Measurements from ENCODE around the gene FBXO15.

Gene FBXO15

DNA sequence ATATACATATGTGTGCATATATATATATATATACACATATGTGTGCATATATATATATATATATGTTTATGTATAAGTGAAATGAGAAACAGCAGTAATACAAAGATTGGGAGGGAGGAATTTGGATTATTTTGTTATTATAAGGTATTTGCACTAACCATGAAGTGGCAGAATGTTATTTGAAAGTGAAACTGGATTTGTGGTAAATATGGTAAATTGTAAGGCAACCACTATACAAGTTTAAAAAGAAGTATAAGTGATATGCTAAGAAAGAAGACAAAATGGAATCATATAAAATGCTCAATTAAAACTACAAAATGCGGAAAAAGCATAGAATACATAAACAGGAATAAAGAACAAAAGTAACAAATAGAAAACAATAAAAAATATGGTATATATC lies 37.5 kb downstream of the FBXO15 start:
- no peak for FAIRE-seq

DNA sequence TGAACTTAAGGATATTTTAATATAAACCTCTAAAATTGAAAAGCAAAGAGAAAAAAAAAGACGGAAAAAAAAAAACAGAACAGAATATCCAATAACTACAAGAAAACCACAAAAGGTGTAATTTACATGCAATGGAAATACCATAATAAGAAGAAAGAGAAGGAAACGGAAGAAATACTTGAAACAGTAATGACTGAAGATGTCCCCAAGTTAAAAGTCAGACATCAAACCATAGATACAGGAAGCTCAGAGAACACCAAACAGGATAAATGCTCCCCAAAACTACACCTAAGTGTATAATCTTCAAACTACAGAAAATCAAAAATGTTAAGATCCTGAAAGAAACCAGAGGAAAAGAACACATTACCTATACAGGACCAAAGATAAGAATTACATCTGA lies 39.2 kb downstream of the FBXO15 start:
- no peak for FAIRE-seq

DNA sequence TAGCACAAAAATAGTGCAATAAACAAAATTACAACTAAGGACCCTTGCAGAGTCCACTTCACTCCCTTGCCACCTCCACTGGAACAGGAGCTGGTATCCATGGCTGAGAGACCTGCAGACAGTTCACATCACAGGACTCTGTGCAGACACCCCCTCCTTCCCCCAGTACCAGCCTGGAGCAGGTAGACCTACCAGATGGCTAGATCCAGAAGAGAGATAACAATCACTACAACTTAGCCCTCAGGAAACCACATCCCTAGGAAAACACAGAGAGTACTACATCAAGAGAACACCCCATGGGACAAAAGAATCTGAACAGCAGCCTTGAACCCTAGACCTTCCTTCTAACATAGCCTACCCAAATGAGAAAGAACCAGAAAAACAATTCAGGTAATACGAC lies 49.8 kb downstream of the FBXO15 start:
- no peak for FAIRE-seq

DNA sequence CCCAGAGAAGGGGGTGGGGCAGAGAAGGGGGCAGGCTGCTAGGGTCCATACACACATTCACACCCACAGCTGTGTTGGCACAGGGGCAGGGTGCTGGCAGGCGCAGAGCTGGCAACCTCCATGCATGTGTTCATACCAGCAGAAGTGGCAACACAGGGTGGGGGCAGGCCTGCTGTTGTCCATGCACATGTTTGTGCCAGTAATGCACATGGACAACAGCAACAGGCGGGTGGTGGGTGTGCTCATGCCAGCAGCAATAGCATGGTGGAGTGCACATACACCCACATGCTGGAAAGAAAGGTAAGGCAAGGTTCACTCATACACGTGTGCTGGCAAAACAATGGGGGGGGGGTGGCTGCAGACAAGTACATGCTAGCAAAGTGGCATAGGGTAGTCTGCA lies 54.7 kb downstream of the FBXO15 start:
- FAIRE-seq = no peak

DNA sequence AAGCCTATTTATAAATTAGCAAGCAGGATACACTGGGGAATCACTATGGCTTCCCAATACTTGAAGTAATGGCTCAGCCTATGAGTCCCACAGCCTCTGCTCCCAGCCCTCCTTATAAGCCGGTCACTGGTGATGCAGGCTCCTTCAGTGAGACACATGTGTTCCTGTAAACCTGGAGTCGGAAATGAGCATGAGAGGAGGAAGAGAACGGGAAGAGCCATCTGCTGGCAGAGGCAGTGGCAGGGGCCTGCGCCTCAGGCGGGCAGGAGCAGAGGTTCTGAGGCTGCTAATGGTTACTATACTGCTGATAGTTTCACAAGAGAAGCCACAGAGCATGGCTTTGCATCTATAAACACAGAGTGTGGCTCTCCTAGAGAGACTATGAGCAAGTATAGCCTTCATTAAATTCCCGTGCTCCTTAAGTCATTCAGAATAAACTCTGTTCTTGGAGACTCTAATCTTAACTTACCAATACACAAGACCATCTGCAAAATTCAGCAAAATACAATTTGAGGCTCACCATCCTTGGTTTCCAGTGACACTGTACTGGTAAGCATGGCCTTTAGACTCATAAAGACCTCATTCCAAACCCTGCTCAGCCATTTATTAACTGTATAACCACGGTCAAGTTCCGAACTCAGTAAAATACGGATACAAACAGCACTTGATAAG lies 63.3 kb downstream of the FBXO15 start:
- FAIRE-seq = no peak

DNA sequence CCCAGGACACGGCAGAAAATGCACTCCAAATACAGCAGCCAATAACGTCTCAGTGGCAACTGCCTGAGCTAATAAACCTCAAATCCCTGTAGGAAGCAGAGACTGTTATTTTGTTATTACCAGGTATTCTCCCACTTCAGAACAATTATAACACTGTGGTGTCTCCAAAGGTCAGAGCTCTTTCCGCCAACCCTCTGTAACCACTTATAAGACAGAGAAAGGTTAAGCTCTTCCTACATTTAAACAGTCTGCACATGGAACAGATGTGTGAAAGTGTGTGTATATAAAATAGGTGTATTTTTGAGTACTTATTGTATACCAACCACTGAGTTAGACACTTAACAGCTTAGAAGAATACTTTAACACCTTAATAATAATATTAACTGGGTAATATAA lies 64.1 kb downstream of the FBXO15 start:
- FAIRE-seq = no peak

DNA sequence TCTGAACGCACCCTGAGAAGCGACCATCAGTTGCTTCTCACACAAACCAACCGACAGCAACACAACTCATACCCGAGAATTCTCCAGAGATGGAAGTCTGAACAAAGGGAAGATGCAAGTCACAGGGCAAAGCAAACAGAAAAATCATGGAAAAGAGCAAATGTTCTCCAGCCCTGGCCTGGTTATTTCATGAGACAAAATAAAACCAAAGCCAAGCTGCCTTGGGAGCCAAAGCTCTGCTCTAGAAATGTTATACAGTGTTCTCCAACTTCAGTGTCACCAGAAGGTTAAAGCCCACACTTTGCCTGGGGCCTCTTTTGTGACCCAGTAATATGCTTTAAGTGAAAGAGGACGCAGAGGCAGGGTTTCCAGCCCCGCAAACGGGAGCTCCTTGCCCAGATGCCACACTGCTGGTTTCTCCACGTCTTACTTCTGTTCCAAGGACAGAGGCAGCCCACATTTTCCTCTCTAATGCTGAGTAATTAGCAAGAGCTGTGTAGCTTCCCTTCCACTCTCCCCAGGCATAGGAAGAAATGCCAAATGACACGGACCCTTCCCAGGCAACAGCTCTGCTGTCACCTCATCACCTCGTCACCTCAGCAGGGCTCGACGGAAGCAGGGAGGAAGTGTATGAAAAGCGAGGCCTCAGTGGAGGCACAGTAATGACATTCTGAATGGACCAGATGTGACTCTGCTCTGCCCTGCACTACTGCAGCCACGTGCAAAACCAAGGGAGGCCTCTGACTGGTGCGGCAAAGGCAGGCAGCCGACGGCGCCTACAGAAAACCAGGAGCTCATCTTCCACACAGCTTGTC lies 64.7 kb downstream of the FBXO15 start:
- FAIRE-seq = no peak

DNA sequence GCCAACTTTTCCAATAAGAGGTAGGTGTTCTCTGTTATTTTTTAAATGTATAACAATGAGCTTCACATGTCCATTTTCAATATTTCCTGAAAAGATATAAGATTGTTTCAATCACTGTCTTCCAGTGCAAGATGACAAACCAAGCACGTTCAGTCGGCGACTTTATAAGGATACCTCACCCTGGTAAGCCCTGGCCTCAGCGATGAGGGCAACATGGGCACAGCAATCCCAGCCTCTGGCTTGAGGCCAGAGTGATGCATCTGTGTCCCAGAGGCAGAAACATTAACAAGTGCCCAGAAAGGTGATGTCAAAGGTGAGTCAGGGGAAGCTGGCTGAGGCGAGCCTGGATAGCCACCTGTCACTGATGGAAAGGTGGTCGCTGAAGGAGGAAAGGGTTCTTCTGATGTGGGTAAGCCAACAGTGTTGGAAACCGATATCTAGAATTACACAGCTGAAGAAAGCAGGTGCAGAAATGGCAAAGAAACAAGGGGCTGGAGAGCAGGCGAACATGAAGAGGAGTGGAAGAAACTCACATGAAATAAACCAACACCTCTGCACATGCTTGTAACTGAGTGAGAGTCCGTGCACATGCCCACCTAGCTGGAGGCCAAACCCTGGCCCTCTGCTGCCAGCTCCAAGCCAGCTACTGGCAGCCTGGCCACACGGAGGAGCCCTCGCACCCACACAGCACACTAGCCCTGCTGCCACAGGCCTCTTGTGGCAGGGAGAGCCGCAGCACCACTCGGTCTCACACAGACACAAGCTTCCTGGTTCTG lies 65.5 kb downstream of the FBXO15 start:
- no peak for FAIRE-seq

DNA sequence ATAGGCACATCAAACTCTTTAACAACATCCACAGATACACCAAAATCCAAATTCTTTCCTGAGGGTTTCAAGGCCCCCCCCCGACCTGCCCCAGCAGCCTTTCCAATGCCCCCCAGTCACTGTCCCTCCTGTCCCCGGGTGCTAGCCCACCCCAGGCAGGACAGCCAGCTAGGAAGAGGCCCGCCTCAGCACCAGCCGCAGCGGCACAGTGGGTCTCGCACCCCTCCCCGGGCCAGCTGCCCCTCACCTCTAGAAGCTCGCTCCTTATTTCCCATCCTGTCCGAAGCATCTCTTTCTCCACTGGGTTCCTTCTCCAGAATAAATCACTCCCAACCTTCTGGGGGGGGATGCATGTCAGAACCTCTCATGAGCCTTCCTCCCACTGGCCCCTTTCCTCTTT lies 69.4 kb downstream of the FBXO15 start:
- FAIRE-seq = no peak

DNA sequence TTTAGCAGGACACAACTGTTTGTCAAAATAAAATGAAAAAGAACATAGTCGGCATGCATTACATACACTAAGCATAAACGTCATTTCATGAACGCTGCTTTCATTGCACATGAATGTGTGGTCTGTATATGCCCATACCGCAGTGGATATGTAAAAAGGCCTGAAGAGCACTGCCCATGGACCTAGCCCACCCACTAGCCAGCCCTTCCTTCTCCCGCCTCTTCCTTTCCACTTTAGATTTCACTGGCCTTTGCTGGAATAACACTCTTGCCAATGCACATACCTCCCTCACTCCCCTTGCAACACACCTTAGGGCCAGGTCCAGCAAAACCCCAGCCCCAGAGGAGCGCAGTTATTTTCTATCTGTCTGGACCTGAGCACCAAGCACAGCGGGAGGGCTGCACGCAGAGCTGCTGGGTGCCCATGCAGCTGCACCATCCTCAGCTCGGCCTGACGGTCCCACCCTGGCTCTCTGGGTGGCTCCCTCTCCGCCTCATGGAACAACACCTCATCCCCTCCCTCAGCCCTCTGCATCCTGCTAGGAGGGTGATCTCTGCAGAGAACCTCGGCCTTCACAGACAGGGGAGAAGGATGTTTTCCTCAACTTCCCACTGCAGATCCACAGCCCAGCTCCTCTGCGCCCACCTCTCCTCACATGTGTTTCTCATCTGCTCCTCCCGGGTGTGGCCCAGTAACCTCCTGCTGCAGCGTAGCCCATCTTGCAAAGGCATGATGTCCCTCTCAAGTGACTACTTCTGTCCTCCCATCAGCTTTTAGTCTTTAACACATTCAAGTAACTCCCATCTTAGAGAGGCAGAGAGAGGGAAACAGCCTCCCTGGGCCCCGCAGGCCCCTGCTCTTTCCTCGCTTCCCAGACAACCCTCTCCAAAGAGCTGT lies 72.7 kb downstream of the FBXO15 start:
- no peak for FAIRE-seq

DNA sequence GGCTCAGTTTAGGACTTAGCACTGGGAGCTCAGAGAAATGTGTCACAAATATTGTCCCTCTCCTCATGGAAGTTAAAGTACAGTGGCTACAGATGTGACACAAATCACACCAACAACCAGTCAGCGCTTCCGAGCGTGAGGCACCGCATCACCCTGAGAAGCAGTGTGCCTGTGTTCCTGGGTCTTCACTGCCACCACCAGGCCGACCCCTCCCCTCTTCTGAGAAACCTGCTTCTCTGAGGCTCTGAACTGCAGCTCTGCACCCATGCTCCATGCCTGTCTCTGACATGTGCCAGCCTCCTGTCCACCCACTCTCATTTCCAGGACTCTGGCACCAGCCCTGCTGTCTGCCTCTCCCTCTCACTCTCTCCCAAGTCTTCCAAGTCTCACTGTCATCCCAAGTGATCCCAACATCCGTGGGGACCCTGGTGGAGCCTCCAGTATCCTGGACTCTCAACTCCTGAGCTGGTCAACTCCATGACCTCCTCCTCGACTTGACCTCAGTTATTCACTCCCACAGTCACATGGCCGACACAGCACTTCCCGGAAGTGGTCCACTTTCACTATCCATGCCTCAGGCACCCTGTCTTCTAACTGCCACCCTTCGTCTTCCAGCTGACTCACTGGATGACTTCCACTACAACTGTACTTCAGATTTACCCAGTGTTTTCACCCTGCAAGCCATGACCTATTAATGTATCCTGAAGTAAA lies 73.5 kb downstream of the FBXO15 start:
- no peak for FAIRE-seq

DNA sequence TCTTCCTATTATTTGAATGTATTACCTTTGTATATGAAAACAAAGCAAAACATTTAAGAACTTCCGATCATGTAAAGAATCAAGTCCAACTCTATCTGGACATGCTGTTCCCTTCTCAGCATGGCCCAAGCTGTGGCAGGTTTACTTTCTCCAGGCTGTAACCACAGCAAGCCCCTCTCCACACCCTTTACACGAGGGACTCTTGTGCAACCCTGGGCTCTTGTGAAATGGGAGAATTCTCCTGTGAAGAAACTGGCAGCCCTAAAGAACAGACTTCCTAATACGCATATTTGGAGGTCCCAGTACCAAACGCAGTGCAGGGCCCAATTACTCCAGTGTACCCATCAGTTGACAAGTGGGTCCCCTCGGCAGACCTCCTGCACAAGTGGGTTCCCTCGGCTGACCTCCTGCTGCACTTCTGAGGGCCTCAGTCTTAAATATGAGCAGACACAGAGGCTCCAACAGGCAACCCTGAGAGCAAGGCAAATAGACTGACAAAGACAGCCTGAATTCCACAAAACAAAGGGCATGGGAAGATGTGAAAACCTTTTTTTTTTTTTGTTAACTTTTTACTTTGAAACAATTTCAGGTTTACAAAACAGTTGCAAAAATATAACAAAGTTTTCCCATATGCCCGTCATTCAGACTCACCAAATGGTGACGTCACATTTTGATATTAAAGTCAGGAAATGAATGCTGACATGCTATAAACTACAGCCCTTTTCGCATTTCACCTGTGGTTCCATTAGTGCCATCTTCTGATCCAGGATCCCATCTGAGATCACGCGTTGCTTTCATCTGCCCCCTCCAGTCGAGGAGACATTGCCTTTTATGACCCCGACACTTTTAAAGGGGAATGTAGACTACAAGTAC lies 78.2 kb downstream of the FBXO15 start:
- no peak for FAIRE-seq

DNA sequence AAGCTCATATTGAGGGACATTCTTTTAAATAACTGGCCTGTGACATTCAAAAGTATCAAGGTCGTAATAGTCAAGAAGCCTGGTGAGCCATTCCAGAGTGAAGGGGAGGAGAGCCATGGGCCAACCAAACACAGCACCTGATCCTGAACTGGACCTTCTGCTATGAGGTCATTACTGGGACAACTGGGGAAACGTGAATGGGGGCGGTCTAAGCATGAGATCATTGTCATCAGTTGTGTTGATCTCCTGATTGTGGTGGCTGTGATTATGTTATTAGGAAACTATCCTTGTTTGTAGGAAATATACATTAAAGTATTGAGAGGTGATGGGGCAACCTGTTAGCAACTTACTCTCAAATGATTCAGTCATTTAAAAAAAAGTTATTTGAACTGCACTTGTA lies 79.3 kb downstream of the FBXO15 start:
- FAIRE-seq = no peak

DNA sequence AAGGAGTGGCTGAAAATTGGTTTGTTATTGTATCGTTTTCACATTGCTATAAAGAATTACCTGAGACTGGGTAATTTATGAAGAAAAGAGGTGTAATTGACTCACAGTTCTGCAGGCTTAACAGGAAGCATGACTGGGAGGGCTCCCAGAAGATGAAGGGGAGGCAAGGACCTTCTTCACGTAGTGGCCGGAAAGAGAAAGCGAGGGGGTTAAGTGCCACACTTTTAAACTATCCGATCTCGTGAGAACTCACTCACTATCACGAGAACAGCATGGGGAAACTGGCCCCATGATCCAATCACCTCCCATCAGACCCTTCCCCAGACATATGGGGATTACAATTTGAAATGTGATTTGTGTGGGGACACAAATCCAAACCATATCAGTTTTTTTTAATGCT lies 81.6 kb downstream of the FBXO15 start:
- no peak for FAIRE-seq

DNA sequence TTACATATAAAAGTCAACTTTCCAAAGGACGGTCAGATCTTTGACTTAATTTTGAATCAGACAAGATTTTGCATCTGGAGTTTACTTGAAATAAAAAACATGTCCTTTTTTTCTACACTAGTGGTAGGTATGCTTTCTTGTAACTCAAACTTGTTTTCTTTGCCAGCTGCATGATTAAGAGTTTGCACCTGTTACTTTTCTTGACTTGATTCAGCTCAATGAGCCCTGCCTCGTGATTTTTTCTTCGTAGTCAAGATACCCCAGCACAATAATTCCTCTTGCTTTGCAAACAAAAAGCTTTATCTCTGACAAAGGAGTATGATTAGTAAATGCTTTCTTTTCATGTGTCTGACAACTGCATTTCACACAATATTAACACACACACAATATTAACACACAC lies 82.3 kb downstream of the FBXO15 start:
- FAIRE-seq = no peak

DNA sequence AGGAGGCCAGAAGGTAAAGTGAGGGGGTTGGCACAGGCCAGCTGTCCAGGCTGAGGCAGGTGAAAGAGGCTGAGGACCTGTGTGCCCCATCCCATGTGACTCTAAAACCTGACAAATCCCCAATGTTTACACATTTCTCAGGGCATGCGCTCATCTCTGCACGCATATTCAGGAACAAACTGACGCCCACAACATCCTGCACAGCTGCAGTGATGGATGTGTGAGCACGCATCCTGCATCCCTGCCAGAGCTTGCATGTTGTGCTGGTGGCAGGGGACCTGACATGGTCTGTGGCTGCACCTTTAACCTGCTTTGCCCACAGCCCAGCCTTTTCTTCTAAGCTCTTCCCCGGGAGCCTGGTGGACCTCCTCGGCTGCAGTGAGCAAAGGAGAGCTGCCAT lies 83.1 kb downstream of the FBXO15 start:
- no peak for FAIRE-seq

DNA sequence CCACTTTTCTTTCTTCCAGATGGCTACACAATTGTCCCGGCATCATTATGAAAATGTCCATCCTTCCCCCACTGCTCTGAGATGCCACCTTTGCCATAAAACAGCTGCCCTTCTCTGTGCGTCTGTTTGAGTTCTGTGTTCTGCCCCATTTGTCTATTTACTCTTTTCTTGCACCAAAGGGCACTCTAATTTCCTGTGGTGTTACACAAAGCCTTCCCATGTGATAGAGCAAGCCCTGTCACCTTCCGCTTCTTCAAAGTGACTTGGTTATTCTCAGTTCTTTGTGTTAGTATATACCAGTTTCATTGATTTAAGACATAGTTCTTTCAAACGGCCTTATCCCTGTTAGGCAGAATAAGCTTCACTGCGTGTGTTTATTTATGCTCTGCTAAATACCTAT lies 84.1 kb downstream of the FBXO15 start:
- no peak for FAIRE-seq

DNA sequence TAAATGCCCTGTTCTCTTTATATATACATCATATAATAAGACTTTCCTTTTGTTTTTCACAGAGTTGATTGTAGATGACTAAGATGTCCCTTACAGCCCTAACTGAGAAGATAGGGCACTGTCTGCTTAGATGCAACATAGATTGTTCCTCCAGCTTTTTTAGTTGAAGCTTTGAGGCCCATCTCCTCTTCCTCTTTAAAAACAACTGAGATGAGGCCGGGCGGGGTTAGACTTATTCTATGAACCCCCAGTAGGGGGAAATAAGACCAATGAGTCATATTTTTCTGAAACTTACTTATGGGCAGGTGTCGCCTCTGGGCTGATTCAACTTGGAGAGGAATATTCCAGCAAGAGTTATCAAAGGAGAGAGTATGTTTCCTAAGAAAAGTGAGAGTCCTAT lies 84.6 kb downstream of the FBXO15 start:
- no peak for FAIRE-seq

DNA sequence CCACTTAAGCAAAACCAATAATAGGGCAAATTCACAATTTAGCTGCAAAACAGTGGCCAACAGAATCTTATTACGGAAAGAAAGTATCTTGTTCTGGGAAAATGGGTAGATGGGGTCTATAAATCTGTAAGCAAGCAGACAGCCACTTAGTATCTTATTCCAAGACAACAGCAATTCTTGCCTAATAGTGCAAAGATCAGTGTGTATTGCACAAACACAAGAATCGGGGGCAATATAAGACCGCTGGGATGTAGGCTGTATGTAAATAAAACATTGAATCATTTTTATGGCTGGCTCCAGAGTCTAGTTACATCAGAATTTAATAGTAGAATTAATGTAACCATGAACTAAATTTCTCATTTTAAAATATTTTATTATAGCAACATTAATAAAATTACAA lies 85.6 kb downstream of the FBXO15 start:
- no peak for FAIRE-seq

DNA sequence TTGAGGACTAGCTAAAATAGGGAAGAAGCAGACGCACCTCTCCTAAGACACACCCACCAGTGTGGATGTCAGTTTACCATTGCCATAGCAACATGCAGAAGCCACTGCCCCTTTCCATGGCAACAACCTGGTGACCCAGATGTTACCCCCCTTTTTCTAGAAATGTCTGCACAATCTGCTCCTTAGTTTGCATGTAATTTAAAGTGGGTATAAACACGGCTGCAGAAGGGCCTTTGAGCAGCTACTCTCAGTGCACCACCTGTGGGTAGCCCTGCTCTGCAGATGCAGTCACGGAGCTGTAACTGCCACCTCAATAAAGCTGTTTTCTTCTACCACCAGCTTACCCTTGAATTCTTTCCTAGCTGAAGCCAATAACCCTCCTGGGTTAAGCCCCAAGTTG lies 87.1 kb downstream of the FBXO15 start:
- no peak for FAIRE-seq

DNA sequence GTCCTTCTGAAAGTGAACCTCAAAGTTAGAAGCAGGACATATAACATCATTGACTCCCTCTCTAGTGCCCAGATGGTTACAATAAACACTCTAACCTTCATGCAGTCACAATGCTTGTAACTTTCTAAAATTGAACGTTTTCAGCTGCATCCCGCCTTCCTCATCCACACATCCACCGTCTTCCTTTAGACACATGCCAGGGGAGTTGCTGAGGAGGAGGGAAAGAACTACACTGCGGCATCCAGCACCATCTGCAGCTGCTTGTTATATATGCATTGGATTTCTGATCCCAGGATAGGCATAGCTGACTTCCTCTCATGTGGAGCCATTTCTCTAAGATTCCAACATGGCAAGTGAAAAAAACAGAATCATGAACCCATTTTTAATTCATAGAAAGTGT lies 96.8 kb downstream of the FBXO15 start:
- no peak for FAIRE-seq
